Fibroblast of lung (primary cell): ENCODE data around the gene RPLP2.

ENCODE experiments used
- CTCF ChIP-seq, 2 donors: IDR thresholded peaks in 1 of 2; conservative IDR thresholded peaks in 1 of 2; 1 replicate in 1 of 2; 2 replicates in 1 of 2; pipeline ENCODE4 v1.5.1; 2011 to 2012; ENCODE audit warnings: low read length in 2 of 2, control low read depth in 1 of 2, inconsistent platforms in 1 of 2, low read depth in 1 of 2, mild to moderate bottlenecking in 1 of 2
- EZH2 ChIP-seq: IDR thresholded peaks from 2 replicates; pipeline ENCODE4 v1.5.1; 2012; ENCODE audit warnings: low read length, control low read depth, mild to moderate bottlenecking; ENCODE audit errors: missing control alignments

GRCh38 chr11:846496-847098 is 36.8 kb downstream of the RPLP2 start:
- TF ChIP-seq CTCF (conservative IDR thresholded peaks at IDR 0.05 in 1 of 2, IDR thresholded peaks at IDR 0.05 in 1 of 2; ENCODE audit: low read depth in 1 of 2, low read length in 2 of 2) (no peak), EZH2 (no peak)
